HG03135 (cell line): Measurements from ENCODE around the gene MCEMP1.
A peak's percentile ranks its signal among the peaks of the same experiment; 100 is the strongest.
"Not testable (repeated sequence)": the region's sequence is repeated elsewhere in the genome, so short reads cannot be mapped to it uniquely, and the experiment has no call there.

Experiments used
- ATAC-seq: cut with Tn5 transposase; IDR thresholded peaks from one replicate; pipeline ENCODE4 v1.9.1; 2021; ENCODE audit warnings: mild to moderate bottlenecking, moderate library complexity; ENCODE audit not compliant: unreplicated experiment

The MCEMP1 gene

DNA sequence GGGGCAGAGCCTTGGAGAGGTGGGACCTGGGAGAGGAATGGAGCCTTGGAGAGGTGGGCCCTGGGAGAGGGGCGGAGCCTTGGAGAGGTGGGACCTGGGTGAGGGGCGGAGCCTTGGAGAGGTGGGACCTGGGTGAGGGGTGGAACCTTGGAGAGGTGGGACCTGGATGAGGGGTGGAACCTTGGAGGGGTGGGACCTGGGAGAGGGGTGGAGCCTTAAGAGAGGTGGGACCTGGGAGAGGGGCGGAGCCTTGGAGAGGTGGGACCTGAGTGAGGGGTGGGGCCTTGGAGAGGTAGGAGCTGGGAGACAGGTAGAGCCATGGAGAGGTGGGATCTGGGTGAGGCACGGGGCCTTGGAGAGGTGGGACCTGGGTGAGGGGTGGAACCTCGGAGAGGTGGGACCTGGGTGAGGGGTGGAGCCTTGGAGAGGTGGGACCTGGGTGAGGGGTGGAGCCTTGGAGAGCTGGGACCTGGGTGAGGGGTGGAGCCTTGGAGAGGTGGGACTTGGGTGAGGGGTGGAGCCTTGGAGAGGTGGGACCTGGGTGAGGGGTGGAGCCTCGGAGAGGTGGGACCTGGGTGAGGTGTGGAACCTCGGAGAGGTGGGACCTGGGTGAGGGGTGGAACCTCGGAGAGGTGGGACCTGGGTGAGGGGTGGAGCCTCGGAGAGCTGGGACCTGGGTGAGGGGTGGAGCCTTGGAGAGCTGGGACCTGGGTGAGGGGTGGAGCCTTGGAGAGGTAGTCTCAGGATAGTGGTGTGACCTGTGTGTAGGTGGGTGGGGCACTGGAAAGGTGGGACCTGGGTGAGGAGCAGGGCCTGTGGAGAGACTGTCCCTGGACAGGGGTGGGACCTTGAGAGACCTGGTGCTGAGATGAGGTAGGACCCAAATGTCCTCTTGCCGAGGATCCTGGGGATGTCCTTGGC lies 33.0 kb upstream of the MCEMP1 start:
- ATAC-seq, result not testable (repeated sequence)

DNA sequence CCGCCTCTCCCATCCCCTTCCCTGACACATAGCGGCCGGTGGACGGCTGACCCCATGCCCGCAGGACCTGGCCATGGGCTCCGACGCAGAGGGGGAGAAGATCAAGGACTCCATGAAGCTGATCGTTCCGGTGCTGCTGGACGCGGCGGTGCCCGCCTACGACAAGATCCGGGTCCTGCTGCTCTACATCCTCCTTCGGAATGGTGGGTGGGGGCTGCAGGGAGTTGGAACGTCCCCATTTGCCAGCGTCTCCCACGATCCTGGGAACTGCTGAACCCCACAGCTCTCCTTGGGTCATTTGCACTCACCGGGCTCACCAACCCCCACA lies 32.4 kb upstream of the MCEMP1 start:
- ATAC-seq, result no peak

DNA sequence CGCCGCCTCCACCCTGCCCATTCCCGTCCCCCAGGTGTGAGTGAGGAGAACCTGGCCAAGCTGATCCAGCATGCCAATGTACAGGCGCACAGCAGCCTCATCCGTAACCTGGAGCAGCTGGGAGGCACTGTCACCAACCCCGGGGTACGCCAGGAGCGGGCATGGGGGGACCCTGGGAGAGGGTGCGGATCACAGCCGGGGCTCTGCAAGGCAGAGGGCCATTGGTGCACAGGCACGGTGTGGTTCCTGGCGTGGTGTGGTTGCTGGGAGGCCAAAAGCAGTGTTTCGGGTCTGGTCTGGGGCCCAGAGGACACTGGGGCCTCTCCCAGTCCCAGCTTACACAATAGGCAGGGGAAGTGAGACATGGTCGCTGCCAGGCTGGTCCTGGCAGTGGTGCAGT lies 31.7 kb upstream of the MCEMP1 start:
- no peak for ATAC-seq

DNA sequence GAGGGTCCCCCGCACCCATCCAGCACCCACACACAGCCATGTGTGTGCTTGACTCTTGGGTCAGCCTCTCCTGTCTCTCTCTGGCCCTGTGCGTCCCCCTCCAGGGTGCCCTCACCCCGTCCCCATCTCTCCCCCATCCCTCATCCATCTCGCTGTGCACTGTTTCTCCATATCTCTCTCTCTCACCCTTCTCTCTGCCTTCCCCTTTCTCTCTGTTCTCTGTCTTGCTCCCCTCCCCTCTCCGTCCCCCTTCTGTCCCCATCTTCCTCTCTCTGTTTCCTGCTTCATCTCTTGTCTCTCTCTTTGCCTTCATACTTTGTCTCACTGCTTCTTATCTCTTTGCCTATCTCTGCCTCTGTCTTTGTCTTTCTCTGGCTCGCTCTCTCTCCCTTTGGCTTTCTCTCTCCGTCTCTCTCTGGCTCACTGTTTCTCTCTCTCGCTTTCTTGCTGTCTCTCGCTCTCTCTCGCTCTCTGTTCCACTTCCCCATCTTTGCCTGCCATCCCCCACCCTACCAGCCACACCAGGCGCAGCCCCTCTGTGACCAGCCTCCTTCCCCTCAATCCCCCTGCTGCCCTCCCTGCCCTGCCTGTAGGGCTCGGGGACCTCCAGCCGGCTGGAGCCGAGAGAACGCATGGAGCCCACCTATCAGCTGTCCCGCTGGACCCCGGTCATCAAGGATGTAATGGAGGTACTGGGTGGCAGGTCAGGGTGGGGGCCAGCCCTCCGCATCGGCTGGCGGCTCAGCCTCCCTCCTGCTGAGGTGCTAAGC lies 31.0 kb upstream of the MCEMP1 start:
- ATAC-seq, result no peak

DNA sequence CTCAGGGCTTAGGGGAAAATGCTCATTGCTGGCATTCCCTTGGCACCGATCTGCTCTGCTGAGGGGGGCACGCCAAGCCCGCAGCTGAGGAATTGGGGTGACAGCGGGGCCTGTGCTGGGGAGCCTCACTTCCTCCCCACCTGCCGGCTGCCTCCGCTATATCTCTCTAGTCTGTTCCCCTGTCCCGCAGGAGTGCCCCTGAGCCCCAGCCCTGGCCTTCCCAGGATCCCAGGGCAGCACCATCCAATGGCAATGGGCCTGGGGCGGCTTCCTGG lies 30.5 kb upstream of the MCEMP1 start:
- ATAC-seq, result no peak

DNA sequence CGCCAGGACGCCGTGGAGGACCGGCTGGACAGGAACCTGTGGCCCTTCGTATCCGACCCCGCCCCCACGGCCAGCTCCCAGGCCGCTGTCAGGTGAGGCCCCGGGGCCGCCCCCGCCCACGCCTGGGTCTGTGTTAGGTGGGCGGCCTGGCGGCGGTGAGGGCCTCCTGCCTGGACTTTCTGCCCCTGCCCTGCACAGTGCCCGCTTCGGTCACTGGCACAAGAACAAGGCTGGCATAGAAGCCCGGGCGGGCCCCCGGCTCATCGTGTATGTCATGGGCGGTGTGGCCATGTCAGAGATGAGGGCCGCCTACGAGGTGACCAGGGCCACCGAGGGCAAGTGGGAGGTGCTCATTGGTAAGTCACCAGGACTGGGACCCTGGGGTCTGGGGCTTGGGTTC lies 29.7 kb upstream of the MCEMP1 start:
- no peak for ATAC-seq

DNA sequence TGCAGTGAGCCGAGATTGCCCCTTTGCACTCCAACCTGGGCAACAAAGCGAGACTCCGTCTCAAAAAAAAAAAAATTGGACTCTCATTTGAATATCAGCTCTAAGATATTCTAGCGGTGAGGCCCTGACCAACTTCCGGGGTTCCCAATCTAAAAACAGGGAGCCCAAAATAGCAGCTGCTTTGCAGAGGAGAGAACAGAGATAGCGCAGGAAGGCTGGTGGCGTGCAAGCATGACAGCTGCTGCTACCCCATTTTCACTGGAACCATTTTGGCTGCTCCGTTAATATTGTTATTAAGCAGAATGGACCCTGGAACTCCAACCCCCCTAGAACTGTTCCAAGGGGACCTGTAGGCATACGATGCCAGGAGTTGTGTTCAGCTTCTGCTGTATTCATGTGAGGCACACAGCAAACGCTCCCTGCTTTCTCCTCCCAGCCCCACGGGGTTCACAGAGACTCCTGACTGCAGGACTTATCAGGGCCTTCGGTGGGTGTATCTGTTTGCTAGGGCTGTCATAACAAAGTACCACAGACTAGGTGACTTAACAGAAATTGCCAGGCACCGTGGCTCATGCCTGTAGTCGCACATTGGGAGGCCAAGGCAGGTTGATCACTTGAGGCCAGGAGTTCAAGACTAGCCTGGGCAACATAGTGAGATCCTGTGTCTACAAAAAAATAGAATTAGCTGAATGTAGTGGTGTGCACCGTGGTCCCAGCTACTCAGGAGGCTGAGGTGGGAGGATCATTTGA lies 28.4 kb upstream of the MCEMP1 start:
- no peak for ATAC-seq

DNA sequence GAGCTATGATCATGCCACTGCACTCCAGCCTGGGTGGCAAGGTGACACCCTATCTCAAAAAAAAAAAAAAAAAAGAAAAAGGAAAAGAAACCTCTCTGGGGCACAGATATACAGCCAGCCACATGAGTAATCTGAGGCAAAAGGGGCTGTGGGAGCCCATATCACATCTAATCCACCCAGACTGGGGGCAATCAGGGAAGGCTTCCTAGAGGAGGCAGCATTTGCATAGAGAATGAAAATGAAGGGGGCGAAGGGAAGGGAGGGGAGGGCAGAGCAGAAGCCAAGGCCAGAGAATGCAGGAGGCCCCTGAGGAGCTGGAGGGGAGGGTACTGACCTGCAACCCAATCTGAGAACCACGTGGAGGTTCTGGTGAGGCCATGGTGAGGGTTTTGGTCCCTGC lies 26.7 kb upstream of the MCEMP1 start:
- no peak for ATAC-seq

DNA sequence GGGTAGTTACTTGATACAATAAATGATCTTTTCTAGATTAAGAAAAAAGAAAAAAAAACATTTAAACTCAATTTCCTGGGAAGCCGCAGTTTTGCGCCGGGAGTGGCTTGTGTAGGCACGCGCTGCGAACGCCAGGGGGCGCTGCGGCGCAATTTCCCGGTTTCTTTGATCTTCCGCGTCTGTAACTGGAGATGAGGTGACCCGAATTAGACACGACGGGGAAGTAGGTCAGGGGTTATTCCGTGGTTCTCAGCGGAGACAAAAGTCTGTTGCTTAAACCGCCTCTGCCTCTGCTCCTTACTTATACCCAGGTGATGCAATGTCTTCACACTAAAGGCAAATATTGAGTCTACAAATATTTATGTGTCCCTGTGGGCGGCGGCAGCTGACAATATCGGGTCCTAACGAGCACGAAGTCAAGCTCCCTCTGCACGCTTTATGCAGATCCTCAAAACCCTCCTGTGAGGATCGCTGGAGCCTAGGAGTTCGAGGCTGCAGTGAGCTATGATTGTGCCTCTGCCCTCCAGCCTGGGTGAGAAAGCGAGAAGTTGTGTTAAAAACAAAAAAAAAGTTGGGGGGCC lies 24.7 kb upstream of the MCEMP1 start:
- ATAC-seq, result no peak

DNA sequence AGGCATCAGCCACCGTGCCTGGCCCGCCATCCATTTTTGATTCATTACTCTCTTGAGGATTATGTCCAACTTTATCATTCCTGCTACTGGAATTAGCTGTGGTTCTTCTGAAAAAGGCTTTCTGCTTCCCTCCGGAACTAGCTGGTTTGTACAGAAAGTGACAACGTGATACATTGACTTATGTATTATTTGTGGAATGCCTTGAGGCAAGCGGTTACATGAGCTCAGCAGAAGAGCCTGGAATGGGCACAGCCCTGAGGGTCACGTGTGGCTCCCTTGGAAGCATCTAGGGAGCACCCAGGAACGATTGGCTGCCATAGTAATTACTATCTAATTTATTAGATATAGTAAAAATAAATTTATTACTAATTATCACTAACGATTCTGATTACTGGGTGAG lies 22.5 kb upstream of the MCEMP1 start:
- no peak for ATAC-seq

DNA sequence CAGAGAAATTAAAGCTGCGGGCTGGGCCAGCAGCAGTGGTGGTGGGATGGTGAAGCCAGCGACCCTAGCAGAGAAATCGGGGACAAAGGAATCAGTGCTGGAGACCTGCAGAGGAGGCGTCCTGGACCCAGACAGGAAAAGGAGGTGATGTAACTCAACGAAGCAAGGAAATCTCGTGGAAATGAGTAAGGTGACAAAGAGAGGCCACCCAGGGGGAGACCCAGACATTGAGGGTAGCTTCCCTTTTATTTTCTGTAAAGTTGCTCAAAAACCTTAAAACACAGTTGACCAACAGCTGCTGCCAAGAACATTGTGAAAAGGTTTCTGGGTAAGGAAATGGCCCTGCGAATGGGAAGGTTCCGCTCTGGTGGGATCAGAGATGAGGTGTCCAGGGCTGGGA lies 21.3 kb upstream of the MCEMP1 start:
- ATAC-seq, result no peak

DNA sequence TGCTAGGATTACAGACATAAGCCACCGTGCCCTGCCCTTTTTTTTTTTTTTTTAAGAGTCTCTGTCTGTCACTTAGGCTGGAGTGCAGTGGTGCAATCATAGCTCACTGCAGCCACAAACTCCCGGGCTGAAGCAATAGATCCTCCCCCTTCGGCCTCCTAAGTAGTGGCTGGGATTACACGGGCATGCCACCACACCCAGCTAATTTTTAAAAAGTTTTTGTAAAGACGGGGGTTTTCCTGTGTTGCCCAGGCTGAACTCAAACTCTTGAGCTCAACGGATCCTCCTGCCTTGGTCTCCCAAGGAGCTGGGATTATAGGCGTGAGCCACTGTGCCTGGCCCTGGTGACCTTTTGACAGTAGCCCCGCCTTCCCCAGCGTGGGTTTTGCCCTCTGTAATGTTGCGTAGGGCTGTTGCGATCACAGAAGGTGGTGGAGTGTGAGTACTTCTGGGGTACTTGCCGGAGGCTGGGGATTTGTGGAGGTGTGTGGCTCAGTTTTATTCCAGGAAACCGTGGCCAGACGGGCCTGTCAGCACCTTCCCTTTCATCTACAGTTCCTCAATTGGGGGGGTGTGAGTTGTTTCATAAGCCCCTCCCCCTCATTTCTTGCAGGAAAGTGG lies 19.6 kb upstream of the MCEMP1 start:
- no peak for ATAC-seq

DNA sequence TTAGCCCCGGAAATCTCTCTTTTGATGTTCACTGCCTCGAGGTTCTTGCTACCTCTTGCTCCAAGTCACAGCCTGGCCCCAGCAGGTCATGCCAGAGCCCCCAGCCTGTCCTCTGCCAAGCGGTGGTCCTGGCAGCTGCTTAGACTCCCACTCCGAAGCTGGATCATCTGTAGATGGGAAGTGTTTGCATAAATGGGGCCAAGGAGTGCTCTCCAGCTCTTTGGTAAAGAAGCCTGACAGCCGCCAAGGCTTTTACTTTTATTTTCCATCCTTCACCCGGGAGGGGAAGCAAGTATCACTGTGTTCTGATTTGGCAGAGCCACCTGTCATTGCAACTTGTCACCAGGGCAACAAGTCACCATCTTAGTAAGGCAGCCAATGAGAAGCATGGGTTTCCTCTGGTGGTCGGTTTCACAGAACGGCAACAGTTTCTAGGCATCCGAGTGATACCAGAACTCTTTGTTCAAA lies 18.6 kb upstream of the MCEMP1 start:
- ATAC-seq, result peak; percentile 80

DNA sequence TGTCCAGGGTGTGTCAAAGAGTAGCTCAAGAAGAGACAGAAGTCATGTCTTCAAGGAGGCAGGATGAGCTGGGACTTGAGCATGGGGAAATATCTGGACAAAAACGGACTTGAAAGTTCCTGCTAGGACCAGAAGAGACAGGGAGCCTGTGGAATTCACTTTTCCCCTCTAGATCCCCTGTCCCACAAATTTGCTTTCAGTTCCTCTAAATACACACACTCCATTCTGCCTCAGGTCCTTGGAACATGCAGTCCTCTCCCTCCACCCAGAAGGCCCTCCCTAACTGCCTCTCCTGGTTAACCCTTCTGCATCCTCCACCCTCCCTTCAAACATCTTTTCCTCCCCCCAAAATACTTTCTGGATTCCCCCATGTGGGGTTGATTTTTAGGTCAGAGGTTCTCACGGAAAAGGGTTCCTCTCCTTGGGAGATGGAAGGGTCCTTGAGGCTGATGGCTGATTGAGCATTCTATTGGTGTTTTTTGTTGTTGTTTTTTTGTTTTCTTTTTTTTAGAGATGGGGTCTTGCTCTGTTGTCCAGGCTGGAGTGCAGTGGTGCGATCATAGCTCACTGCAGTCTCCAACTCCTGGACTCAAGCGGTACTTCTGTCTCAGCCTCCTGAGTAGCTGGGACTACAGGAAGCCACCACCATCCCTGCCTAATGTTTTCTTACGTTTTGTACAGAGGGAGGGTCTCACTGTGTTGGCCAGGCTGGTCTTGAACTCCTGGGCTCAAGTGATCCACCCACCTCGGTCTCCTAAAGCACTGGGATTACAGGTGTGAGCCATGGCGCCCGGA lies 14.9 kb upstream of the MCEMP1 start:
- no peak for ATAC-seq

DNA sequence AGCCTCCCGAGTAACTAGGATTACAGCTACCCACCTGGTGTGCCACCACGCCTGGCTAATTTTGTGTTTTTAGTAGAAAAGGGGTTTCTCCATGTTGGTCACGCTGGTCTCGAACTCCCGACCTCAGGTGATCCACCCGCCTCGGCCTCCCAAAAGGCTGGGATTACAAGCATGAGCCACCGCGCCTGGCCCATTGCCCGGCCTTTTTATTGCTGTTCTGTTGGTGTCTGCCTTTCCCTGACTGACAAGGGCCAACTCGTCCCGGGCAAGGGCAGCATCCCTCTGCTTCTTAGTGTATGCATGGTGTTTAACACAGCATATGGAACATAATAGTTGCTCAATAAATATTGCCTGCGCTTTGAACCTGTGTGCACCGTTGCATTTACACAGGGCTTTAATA lies 14.2 kb upstream of the MCEMP1 start:
- ATAC-seq, result no peak

DNA sequence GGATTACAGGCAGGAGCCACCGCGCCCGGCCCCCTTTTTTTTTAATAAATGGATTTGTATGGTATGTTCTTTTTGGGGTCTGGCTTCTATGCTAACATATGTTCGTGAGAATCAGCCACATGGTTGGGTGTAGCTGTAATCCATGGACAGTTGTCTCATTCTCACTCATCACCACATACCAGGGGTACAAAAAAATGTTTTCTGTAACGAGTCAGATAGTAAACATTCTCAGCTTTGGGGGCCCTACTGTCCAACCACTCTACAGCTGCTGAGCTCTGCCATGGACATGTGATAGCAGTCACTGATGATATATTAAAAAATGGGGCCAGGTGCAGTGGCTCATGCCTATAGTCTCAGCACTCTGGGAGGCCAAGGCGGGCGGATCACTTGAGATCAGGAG lies 13.2 kb upstream of the MCEMP1 start:
- ATAC-seq, result no peak

DNA sequence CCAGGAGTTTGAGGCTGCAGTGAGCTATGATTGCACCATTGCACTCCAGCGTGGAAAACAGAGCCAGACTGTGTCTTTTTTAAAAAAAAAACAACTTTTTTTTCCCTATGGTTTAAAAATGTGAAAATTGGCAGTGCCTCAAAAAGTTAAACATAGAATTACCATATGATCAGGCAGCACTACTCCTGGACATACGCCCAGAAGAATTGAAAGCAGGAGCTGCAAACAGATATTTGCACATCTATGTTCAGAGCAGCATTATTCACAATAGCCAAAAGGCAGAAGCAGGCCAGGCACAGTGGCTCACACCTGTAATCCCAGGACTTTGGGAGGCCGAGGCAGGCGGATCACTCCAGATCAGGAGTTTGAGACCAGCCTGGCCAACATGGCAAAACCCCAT lies 11.8 kb upstream of the MCEMP1 start:
- ATAC-seq, result no peak

DNA sequence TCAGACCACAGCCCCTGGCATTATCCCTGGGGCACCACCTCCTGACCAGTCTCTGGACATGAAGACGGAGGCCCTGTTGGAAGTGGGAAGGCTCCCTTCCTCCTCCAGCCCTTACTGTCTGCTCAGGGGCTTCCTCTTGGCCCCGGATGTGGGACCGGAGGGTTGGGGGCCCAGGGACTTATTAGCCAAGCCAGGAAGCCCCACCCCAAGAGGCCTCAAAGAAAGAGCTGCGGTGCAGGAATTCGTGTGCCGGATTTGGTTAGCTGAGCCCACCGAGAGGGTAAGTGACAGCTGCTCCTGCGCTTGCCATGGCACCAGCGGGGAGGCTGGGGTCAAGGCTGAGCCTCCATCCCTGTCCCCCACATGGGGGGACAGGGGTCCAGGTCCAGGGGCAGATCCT lies 8.0 kb upstream of the MCEMP1 start, which contains the start of gene RETN:
Gene RETN (plus strand): TSS at position 208 of the 400 bp plus-strand sequence. CDS start 278 bp downstream, outside the sequence.
- no peak for ATAC-seq

DNA sequence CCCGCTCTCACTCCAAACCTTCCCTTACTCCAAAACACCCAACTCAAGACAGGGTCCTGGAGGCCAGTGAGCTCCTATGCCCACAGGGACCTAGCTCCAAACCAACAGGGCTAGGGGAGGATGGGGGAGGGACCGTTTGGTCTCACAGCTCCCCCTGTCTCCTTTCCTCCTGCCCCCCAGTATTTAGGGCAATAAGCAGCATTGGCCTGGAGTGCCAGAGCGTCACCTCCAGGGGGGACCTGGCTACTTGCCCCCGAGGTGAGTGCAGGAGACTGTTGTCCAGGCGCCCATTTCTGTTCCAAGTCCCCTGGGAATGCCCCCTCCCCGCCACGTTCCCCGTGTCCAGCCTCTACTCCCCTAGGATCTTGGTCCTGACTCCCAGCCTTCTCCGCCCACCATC lies 7.2 kb upstream of the MCEMP1 start:
- no peak for ATAC-seq

DNA sequence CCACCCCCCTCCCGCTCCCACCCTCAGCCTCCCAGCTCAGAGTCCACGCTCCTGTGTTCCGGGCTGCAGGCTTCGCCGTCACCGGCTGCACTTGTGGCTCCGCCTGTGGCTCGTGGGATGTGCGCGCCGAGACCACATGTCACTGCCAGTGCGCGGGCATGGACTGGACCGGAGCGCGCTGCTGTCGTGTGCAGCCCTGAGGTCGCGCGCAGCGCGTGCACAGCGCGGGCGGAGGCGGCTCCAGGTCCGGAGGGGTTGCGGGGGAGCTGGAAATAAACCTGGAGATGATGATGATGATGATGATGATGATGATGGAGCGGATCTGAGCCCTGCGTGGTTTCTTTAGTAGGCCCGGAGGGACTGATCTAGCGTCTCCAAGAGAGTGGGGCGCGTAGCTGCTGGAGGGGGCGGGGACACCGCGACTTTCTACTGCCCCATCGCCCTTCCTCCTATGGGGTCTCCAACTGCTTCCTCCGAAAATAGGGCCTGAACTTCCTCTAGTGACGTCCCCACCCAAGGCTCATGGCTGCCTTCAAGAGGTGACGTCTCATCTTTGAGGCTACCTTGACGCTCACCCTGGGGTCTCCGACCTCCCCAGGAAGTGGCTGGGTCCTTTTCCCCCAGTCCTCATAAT lies 6.6 kb upstream of the MCEMP1 start:
- no peak for ATAC-seq
